GM18870 (cell line): ENCODE data around the gene BUD13.

Experiments used
- ATAC-seq: cut with Tn5 transposase; IDR thresholded peaks from one replicate; pipeline ENCODE4 v1.9.1; 2021; ENCODE audit warnings: moderate library complexity; ENCODE audit not compliant: unreplicated experiment

The BUD13 gene

DNA sequence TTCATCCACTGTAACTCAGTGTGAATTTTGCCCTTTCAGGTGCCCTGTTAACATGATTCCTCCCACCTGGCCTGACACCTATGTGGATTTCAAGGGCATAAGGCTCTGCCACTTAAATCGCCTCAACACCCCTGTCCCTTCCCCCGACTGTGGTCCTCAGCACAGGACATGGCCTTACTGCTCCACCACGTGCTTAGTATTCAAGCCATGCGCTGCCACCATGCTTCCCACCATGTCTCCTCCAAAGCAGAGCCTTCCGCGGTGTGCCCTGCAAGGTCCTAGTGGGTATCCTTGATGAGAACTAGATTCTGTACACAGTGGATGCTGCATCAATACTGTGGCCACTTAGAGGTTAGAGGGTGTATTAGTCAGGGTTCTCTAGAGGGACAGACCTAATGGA lies 51.9 kb downstream of the BUD13 start:
- ATAC-seq = no peak

DNA sequence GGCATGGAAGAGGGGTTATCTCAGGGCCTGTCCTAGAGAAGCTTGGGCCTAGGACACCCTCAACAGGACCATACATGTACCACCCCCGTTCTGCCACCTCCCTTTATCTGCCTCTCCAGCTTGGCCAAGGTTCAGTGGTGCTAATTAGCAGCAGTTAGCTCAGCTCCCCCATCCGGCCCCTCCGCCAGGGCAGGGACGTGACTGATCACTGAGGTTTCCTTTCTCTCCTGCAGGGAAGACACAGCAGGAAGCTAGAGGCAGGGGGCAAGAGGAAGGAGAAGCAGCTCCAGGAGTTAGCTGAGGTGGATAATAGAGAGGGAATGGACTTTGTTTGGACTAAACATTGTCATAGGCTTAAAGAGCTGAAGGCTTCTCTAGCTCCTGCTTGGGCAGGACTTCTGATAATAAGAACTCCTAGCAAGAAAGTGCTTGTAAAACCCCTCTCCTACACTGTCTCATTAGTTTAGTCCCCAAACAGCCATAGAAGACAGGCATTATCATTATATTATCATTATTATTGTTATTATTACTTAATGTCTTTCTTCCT lies 53.8 kb downstream of the BUD13 start:
- ATAC-seq = no peak

GRCh38 chr11:116716621-116717020 lies 56.2 kb downstream of the BUD13 start:
- ATAC-seq = no peak

GRCh38 chr11:116715383-116715782 lies 57.4 kb downstream of the BUD13 start:
- no peak for ATAC-seq

DNA sequence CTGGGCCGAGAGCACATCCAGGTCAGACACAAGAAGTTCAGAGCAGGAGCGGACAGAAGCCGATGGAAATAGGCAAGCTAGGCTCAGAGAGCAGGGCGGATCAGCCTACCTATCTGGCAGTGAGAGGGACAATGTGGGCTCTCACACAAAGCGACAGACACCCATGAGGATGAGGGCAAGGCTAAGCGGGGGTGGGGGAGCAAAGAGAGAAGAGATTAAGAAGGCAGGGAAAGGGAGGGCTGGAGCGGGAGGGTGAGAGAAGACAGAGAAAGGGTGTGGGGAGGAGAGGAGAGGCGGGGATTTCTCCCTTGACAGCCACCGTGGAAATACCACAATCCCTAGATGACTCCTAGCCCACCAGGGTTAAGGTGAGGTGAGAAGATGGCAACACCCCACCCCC lies 57.9 kb downstream of the BUD13 start:
- no peak for ATAC-seq

- no peak for ATAC-seq
Observed at GRCh38 chr11:116712428-116712827, 60.4 kb downstream of the BUD13 start.

- ATAC-seq = no peak
Observed at GRCh38 chr11:116710762-116711161, 62.0 kb downstream of the BUD13 start.

GRCh38 chr11:116710001-116710674 lies 62.6 kb downstream of the BUD13 start:
- no peak for ATAC-seq

DNA sequence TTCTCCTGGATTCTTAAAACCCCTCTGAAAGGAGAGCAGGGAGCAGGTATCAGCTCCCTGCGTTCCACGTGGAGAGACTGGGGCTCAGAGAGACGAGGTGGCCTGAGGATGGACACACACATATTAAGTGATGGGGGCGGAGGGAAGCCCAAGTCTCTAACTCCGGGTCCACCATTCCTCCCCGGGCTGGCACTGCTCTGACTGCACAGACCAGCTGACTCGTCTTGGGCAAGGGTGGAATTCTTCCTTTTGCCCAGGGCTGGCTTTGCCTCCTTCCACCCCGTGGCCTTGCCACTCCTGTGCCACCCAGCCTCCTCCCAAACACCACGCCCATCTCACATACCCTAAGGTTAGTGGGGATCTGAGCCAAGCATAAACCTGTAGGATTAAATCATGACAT lies 65.0 kb downstream of the BUD13 start:
- ATAC-seq = no peak

DNA sequence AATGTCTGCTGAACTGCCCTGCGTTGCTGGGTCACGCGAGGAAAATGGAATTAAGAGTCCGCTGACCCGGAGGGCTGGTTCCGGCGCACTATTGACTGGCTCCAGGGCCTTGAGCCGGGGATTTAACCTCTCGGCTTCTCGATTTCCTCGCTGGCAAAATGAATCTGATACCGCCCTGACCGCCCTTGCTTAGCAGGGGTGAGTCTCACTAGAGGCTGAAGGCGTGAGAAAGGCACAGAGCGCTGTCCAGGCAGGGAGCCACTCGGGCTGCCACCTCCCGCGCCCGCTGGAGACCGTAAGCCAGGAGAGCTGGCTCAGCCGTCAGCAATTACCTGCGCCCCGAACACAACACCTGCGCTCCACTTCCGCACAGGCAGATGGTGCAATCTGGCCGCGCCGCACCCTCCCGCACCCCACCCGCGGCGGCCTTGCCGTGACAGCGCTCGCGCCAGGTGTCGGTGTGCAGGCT lies 65.6 kb downstream of the BUD13 start:
- no peak for ATAC-seq

GRCh38 chr11:116703421-116703820 lies 69.4 kb downstream of the BUD13 start:
- ATAC-seq = no peak

DNA sequence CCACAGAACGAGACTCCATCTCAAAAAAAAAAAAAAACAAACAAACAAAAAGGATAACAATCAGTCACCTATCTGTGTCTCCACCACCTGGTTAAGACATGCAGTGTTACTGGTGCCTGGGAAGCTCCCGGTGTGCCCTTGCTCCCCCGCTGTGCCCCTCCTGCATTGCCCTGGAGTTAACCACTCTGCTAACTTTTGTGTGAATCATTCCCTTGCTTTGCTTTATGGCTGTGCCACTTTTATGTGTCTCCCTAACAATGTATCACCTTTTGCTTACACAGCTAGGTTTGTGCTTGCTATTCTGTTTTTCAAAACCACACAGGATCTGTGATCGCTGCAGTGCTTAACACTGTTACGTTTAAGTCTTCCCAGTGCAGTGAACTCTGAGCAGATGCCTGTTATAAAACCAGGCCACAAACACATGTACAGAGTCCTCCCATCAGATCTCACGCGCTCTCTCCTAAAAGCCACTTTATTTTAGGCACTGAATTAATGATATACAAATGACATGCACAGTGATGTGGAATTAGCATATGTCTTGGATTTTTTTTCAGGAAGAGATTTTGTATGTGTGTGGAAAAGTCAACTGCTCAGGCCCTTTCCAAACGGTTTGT lies 69.9 kb downstream of the BUD13 start:
- no peak for ATAC-seq

GRCh38 chr11:116701876-116702275 lies 70.9 kb downstream of the BUD13 start:
- no peak for ATAC-seq

DNA sequence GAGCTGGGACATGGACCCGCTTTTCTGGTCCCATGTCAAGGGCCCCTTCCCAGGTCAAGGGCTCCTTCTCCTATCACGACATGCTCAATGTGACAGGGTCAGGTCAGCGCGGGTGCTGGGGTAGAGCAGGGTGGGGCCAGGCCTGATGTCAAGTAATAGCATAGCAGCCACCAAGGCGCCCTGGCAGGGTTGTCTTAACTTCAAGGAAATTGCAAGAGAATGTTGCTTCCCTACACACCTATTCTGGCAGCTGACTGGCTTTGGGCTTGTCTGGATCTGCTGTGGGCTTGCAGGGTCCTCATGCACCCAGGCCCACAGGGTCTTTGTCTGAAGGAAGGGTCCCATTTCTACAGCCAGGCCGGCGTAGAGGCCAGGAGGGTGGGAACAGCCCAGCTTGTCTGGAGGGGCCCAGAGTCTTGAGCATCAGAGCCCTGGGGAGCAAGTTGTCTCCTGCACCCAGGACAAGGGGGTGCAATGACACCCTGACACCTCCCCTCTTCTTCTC lies 71.4 kb downstream of the BUD13 start:
- ATAC-seq = no peak

DNA sequence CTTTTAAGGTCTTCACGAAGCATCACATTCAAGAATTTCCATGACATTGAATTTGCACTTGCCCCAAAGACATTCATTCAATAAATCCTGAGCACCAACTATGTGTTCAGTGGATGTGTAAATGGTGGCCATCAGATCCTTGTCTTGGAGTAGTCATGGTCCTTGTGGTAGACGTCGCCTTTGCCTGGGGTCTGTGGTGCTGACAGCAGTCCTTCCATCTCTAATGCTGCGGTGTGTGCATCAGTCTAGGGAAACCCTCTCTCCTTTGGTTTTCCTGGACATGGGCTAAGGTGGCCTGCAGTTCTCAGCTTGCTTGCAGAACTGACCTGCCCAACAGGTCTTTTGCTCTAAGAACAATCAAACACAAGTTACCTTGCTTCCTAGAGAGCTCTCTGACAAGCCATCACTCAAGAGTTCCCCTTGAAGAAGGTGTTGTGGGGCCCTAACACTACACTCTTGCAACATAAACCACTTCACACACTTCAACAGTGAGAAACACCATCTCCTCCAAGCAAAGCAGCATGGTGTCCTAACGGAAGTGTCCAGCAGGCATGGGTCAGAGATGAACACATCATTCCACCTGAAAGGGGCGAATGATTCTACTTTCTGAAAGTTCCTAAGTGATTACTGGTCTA lies 72.1 kb downstream of the BUD13 start:
- ATAC-seq = no peak
